Endodermal cell (in vitro differentiated cells): Measurements from ENCODE around the gene HSD11B2. TPM values are rescaled to one million over a fixed set of nuclear protein-coding genes. Genes with fewer than 3 reads are reported as not detected.
A peak's percentile ranks its signal among the peaks of the same experiment; 100 is the strongest.

Source experiments
- DNase-seq: peaks from one replicate; pipeline ENCODE4 v3.0.0-alpha.2; 2017
- H3K27ac ChIP-seq: 2 replicates; pipeline ENCODE4 v1.5.1; 2013; ENCODE audit warnings: mild to moderate bottlenecking, low read depth, low read length, moderate library complexity
- H3K27me3 ChIP-seq: 2 replicates; pipeline ENCODE4 v1.6.1; 2013; ENCODE audit warnings: mild to moderate bottlenecking, low read length, moderate library complexity; ENCODE audit not compliant: insufficient read depth, control insufficient read depth, poor library complexity, severe bottlenecking
- H3K36me3 ChIP-seq: 2 replicates; pipeline ENCODE4 v1.7.0; 2013; ENCODE audit warnings: mild to moderate bottlenecking, low read length, moderate library complexity; ENCODE audit not compliant: control insufficient read depth, insufficient read depth
- H3K4me1 ChIP-seq: one replicate; pipeline ENCODE4 v1.7.0; 2013; ENCODE audit warnings: low read length; ENCODE audit not compliant: control insufficient read depth, insufficient read depth
- H3K4me3 ChIP-seq: 2 replicates; pipeline ENCODE4 v1.5.1; 2013; ENCODE audit warnings: mild to moderate bottlenecking, low read length, moderate library complexity
- H3K9ac ChIP-seq: 2 replicates; pipeline ENCODE4 v1.6.1; 2013; ENCODE audit warnings: mild to moderate bottlenecking, low read length, moderate library complexity; ENCODE audit not compliant: poor library complexity, severe bottlenecking; ENCODE audit errors: extremely low read depth
- H3K9me3 ChIP-seq: 2 replicates; pipeline ENCODE4 v1.6.1; 2013; ENCODE audit warnings: mild to moderate bottlenecking, low read length, moderate library complexity; ENCODE audit not compliant: control insufficient read depth
- H3K27ac Mint-ChIP-seq: 2 replicates; pipeline ENCODE4 v1.8.0; 2020; ENCODE audit warnings: mixed read lengths
- H3K27me3 Mint-ChIP-seq: 2 replicates; pipeline ENCODE4 v1.8.0; 2021; ENCODE audit warnings: mild to moderate bottlenecking, mixed read lengths; ENCODE audit not compliant: insufficient read depth
- H3K36me3 Mint-ChIP-seq: 2 replicates; pipeline ENCODE4 v1.8.0; 2020; ENCODE audit warnings: low read depth, mixed read lengths
- H3K4me1 Mint-ChIP-seq: 2 replicates; pipeline ENCODE4 v1.8.0; 2020; ENCODE audit warnings: mixed read lengths
- H3K4me3 Mint-ChIP-seq: 2 replicates; pipeline ENCODE4 v1.8.0; 2020; ENCODE audit warnings: mild to moderate bottlenecking, moderate library complexity, mixed read lengths
- H3K9me3 Mint-ChIP-seq: 2 replicates; pipeline ENCODE4 v1.8.0; 2020; ENCODE audit warnings: mild to moderate bottlenecking, mixed read lengths
- WGBS, 2 experiments: methylation state at CpG; one replicate each; pipeline versions ENCODE4 v1.1.5 to v1.1.7; 2013; ENCODE audit warnings: missing lambda C conversion rate in 2 of 2, mixed read lengths in 1 of 2; ENCODE audit not compliant: insufficient coverage in 1 of 2, insufficient read length in 1 of 2; 5-methylcytosine and 5-hydroxymethylcytosine counted together
- total RNA-seq, 2 donors: library from RNA; stranded (reverse); fragmentation: NEBNext Ultra II Directional in 1 of 2; extraction: Animal tissue kit (Norgen Biotek cat#: 25700) in 1 of 2; gene quantifications; 2 replicates in 1 of 2; 3 replicates in 1 of 2; pipeline ENCODE4 v1.2.1, GENCODE V29; 2021
- TF ChIP-seq, protein P1 (sequence below): fragments of 200-600 bp; sonication (generic); conservative IDR thresholded peaks from 2 replicates; pipeline ENCODE4 v1.5.0; 2021; ENCODE audit warnings: antibody characterized with exemption, mild to moderate bottlenecking

HSD11B2 gene
- total RNA-seq, 2 donors from 2014 or later: 10.4 to 14.7 TPM

DNA sequence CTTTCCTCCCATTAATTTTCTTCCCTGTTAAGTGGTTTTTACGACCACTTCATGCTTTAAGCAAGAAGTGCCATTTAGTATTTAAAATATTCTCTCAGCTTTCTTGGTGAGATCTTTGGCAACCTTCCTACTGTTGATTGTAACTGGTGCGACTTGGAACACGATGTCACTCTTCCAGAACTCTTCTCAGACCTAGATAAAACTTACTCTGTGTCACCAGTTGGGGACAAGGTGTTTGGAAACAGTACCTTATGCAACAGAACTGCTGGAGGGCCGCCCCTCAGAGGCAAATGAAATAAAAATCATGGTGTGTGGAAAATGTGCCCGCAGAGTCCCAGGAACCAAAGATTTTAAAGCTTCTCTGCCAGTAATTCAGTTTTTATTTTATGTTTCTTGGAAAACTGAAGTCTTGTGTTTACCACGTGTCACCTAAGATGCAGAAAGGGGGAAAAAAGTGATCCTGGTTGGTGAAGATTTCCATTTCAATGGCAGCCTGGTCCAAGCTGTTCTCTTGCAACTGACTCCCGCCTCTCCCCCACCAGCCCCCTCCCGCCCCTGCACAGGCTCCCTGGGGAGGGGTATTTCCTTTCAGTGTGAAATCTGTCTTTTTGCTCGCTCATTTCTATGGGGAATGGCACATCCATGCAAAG lies 7.2 kb upstream of the HSD11B2 start:
- TF ChIP-seq, protein P1, sequence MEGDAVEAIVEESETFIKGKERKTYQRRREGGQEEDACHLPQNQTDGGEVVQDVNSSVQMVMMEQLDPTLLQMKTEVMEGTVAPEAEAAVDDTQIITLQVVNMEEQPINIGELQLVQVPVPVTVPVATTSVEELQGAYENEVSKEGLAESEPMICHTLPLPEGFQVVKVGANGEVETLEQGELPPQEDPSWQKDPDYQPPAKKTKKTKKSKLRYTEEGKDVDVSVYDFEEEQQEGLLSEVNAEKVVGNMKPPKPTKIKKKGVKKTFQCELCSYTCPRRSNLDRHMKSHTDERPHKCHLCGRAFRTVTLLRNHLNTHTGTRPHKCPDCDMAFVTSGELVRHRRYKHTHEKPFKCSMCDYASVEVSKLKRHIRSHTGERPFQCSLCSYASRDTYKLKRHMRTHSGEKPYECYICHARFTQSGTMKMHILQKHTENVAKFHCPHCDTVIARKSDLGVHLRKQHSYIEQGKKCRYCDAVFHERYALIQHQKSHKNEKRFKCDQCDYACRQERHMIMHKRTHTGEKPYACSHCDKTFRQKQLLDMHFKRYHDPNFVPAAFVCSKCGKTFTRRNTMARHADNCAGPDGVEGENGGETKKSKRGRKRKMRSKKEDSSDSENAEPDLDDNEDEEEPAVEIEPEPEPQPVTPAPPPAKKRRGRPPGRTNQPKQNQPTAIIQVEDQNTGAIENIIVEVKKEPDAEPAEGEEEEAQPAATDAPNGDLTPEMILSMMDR: no peak
- Mint-ChIP-seq H3K27ac (no peak overlapping the region), H3K36me3 (no peaks in the 10 kb centered on the region), H3K4me1 (peaks cover 33% of the 10 kb centered on the region), H3K27me3 (peaks cover 5% of the 10 kb centered on the region), H3K4me3 (peak overlapping the region; percentile 24), H3K9me3 (peaks cover 3% of the 10 kb centered on the region)
- Histone ChIP-seq H3K9me3 (no peaks in the 10 kb centered on the region), H3K4me1 (peaks cover 18% of the 10 kb centered on the region), H3K9ac (no peak overlapping the region), H3K27ac (no peak overlapping the region), H3K36me3 (no peaks in the 10 kb centered on the region), H3K4me3 (no peak overlapping the region), H3K27me3 (peaks cover 5% of the 10 kb centered on the region)
- peak; percentile 70 for DNase-seq
- WGBS, 2 experiments: 24 to 33% methylated on average over 7 to 9 of the region's 9 CpGs

DNA sequence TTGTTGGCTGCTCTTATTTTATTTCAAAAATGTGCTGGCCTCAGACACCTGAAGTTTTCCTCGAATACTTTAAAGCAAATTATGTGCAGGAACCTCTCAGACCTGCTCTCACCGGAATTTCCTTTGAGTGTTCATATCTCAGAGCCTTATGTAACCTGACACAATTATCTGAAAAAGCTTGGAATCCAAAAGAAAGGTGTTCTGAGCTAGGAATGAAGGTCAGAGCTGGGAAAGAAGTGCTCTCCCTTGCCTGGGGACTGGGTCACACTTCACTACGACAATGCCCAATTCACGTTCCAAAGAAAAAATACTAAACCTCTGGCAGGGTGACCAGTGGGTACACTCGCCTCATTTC lies 6.7 kb upstream of the HSD11B2 start:
- Mint-ChIP-seq H3K36me3 (no peaks in the 10 kb centered on the region), H3K27me3 (peaks cover 10% of the 10 kb centered on the region), H3K4me3 (peak overlapping the region; percentile 24), H3K9me3 (peaks cover 3% of the 10 kb centered on the region), H3K27ac (no peak overlapping the region), H3K4me1 (peaks cover 37% of the 10 kb centered on the region)
- TF ChIP-seq, protein P1: no peak
- Histone ChIP-seq H3K9me3 (no peaks in the 10 kb centered on the region), H3K27ac (no peak overlapping the region), H3K4me3 (no peak overlapping the region), H3K27me3 (peaks cover 10% of the 10 kb centered on the region), H3K4me1 (peaks cover 18% of the 10 kb centered on the region), H3K36me3 (no peaks in the 10 kb centered on the region), H3K9ac (no peak overlapping the region)
- WGBS, 2 experiments: 39 to 53% methylated on average over 5 of the region's 5 CpGs
- no peak for DNase-seq

DNA sequence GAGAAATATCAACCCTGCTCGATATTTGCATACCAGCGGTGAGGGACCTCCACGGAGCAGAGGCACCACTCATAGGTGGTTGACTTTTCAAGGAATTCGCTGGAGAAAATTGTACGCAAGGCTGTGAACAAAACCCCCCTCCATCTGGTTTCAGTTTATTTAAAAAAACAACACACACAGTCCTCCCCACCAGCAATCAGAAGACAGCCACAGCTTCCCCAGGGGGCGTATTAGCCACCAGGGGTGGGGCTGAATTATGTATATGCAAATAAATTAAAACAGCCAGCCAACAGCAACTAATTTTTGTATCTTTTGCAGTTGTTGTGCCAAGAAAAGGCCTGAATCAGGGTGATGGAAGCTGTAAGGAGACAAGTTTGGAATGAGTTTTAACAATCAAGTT lies 5.9 kb upstream of the HSD11B2 start:
- Mint-ChIP-seq H3K27ac (peak overlapping the region; percentile 66), H3K4me1 (peaks cover 34% of the 10 kb centered on the region), H3K36me3 (no peaks in the 10 kb centered on the region), H3K4me3 (peak overlapping the region; percentile 23), H3K27me3 (peaks cover 18% of the 10 kb centered on the region), H3K9me3 (no peaks in the 10 kb centered on the region)
- Histone ChIP-seq H3K9me3 (no peaks in the 10 kb centered on the region), H3K27ac (no peak overlapping the region), H3K27me3 (peaks cover 18% of the 10 kb centered on the region), H3K4me1 (peaks cover 18% of the 10 kb centered on the region), H3K4me3 (no peak overlapping the region), H3K9ac (no peak overlapping the region), H3K36me3 (no peaks in the 10 kb centered on the region)
- TF ChIP-seq, protein P1: no peak
- 23 to 39% methylated on average over 4 to 5 of the region's 6 CpGs for WGBS, 2 experiments
- no peak for DNase-seq
